Heart left ventricle (tissue), 16 donors: Measurements from ENCODE around the gene MARK3. TPM values are rescaled to one million over a fixed set of nuclear protein-coding genes. Genes with fewer than 3 reads are reported as not detected.

Source experiments
- ATAC-seq, 4 donors: fragments of 200-7000 bp; cut with Tn5 transposase; one replicate each; pipeline ENCODE4 v1.9.1; 2020 to 2022; ENCODE audit warnings: moderate library complexity in 4 of 4, mild to moderate bottlenecking in 3 of 4, moderate number of reproducible peaks in 1 of 4
- DNase-seq, 5 donors: peaks; one replicate each; pipeline ENCODE4 v3.0.0-alpha.2; 2020
- H3K27ac ChIP-seq, 12 donors: fragments of 200-600 bp; sonication (generic) in 4 of 12; one replicate each; pipeline versions ENCODE4 v1.5.0 to v1.8.0; 2016 to 2022; ENCODE audit warnings: mild to moderate bottlenecking in 2 of 12
- H3K27me3 ChIP-seq, 9 donors: fragments of 200-600 bp; sonication (generic) in 2 of 9; one replicate each; pipeline versions ENCODE4 v1.5.1 to v1.8.0; 2016 to 2022; ENCODE audit warnings: mild to moderate bottlenecking in 3 of 9
- H3K36me3 ChIP-seq, 9 donors: fragments of 200-600 bp; sonication (generic) in 2 of 9; one replicate each; pipeline versions ENCODE4 v1.5.0 to v1.8.0; 2018 to 2022; ENCODE audit warnings: mild to moderate bottlenecking in 2 of 9
- H3K4me1 ChIP-seq, 12 donors: fragments of 200-600 bp; sonication (generic) in 4 of 12; one replicate each; pipeline versions ENCODE4 v1.5.0 to v1.8.0; 2016 to 2022; ENCODE audit warnings: mild to moderate bottlenecking in 3 of 12
- H3K4me3 ChIP-seq, 12 donors: fragments of 200-600 bp; sonication (generic) in 4 of 12; one replicate each; pipeline versions ENCODE4 v1.5.0 to v1.8.0; 2017 to 2022; ENCODE audit warnings: mild to moderate bottlenecking in 9 of 12, moderate library complexity in 4 of 12
- H3K9me3 ChIP-seq, 12 donors: fragments of 200-600 bp; sonication (generic) in 4 of 12; one replicate each; pipeline versions ENCODE4 v1.5.0 to v1.8.0; 2016 to 2022; ENCODE audit warnings: mild to moderate bottlenecking in 1 of 12
- POLR2A ChIP-seq, 2 donors: fragments of 450-650 bp; IDR thresholded peaks; one replicate each; pipeline ENCODE4 v1.6.1; 2017; ENCODE audit warnings: antibody characterized with exemption in 2 of 2, mild to moderate bottlenecking in 2 of 2, moderate library complexity in 2 of 2
- WGBS, 4 donors: extraction: QIAGEN DNeasy Blood & Tissue Kit in 2 of 4; methylation state at CpG; one replicate each; pipeline versions ENCODE4 v1.1.5 to v1.1.7; 2013 to 2018; 5-methylcytosine and 5-hydroxymethylcytosine counted together
- intact Hi-C, 10 donors: fragments of 100-400 bp; cut with DNase I; formaldehyde crosslinking; loops; one replicate each; pipeline versions ENCODE4 v1.11.1 to v1.14.2; 2022
- polyA plus RNA-seq, 2 donors: library from polyadenylated mRNA; stranded (reverse); fragments of 200-250 nt; gene quantifications; one replicate each; pipeline ENCODE4 v1.2.3, GENCODE V29; 2013
- total RNA-seq, 9 donors: library from RNA; depleted of rRNA in 2 of 9; stranded (reverse); fragments of >200 nt in 2 of 9; fragmentation: NEBNext Ultra II Directional in 3 of 9; extraction: Animal tissue kit (Norgen Biotek cat#: 25700) in 3 of 9; gene quantifications; one replicate each; pipeline versions ENCODE4 v1.1.0 to v1.2.4, GENCODE V29; 2016 to 2023
- TF ChIP-seq, protein P1 (sequence below), 12 donors: fragments of 200-600 bp; sonication (generic) in 4 of 12; IDR thresholded peaks; one replicate each; pipeline versions ENCODE4 v1.5.0 to v1.8.0; 2018 to 2022; ENCODE audit warnings: antibody characterized with exemption in 12 of 12, mild to moderate bottlenecking in 5 of 12
- donor health status: ischemic (EF 13 %, LVEDD 7.1; RV severe dilation, severe dysfunction).
- donor health status: healthy with polysubstance abuse.
- donor health status: DM: no; HTN: yes; CAD: no.
- donor health status: DM: no; HTN: no; CAD: no.
- donor health status: ischemic (EF 25% LVEDD 6.9; RV normal size, moderate dysfunction).
- donor health status: ischemic (EF 25% LVEDD 5.7; RV mildly dilated, moderate dysfunction).
- donor health status: healthy.
- donor health status: DM: yes; HTN: yes; CAD: no.
- donor health status: ischemic (EF 35%, LVEDD 5.7; RV mildly dilated, moderate dysfunction).
- donor health status: nonischemic (EF 11% LVEDD 7.7; RV severe dilation, severe dysfunction).
- donor health status: DM: yes; HTN: yes; CAD: no.
- donor health status: PGD.
- donor health status: ischemic (EF 29% LVEDD 5.4; RV normal size, mild dysfunction).
- donor health status: nonischemic (EF 23%, LVEDD 6.1; RV moderate dilation, normal function).

Gene MARK3
- total and polyA plus RNA-seq, 11 donors: 54.0 to 156 (median 111) TPM

DNA sequence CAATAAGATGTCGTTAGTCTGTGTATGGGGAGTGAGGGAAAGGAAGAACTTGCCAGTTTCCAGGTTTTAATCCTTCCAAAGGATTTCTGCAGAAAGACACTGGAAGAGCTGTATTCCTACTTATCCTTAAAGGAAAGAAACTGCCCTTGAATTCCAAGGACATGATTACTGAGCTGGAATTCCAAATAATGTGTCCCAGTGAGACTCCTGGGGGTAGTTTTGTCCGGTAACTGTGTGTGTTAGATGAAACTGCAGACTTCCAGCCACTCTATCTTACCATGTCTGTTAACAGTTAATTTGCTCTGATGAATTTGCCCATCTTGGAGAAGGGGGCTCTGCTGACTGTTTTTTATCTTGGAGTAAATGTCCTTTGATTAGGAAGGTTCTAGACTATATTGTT, 104.4 kb downstream of the MARK3 start:
- TF ChIP-seq, protein P1, sequence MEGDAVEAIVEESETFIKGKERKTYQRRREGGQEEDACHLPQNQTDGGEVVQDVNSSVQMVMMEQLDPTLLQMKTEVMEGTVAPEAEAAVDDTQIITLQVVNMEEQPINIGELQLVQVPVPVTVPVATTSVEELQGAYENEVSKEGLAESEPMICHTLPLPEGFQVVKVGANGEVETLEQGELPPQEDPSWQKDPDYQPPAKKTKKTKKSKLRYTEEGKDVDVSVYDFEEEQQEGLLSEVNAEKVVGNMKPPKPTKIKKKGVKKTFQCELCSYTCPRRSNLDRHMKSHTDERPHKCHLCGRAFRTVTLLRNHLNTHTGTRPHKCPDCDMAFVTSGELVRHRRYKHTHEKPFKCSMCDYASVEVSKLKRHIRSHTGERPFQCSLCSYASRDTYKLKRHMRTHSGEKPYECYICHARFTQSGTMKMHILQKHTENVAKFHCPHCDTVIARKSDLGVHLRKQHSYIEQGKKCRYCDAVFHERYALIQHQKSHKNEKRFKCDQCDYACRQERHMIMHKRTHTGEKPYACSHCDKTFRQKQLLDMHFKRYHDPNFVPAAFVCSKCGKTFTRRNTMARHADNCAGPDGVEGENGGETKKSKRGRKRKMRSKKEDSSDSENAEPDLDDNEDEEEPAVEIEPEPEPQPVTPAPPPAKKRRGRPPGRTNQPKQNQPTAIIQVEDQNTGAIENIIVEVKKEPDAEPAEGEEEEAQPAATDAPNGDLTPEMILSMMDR (IDR thresholded peaks at IDR 0.05): no peak
- no peak for TF ChIP-seq POLR2A (IDR thresholded peaks at IDR 0.05)
- Histone ChIP-seq H3K27ac (no peak overlapping the region), H3K9me3 (no peaks in the 10 kb centered on the region), H3K4me1 (peaks cover 0 to 10% (median 2%) of the 10 kb centered on the region in 12 donors), H3K36me3 (peaks cover 0 to 96% (median 82%) of the 10 kb centered on the region in 9 donors), H3K4me3 (no peak overlapping the region), H3K27me3 (no peaks in the 10 kb centered on the region)
- ATAC-seq: no peak
- intact Hi-C loops: loop anchor here in 1 of 10 donors (10.0 kb wide), 1 partner anchor 95 kb away; no protein-coding TSS in a partner anchor
- DNase-seq: no peak
- WGBS, 4 donors: 87 to 94% (median 89%) methylated on average over 2 of the region's 2 CpGs

DNA sequence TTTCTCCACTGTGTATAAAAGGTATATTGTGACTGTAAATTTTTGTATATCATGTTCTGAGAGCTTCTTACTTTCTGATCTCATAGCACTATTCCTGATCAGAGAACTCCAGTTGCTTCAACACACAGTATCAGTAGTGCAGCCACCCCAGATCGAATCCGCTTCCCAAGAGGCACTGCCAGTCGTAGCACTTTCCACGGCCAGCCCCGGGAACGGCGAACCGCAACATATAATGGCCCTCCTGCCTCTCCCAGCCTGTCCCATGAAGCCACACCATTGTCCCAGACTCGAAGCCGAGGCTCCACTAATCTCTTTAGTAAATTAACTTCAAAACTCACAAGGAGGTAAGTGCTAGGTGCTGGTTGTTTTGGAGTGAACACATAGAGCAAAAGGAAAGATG, 106.5 kb downstream of the MARK3 start:
- ATAC-seq: no peak
- Histone ChIP-seq H3K27me3 (no peaks in the 10 kb centered on the region), H3K9me3 (no peaks in the 10 kb centered on the region), H3K27ac (no peak overlapping the region), H3K4me3 (no peak overlapping the region), H3K4me1 (peaks cover 0 to 24% (median 6%) of the 10 kb centered on the region in 12 donors), H3K36me3 (peaks cover 0 to 100% (median 92%) of the 10 kb centered on the region in 9 donors)
- TF ChIP-seq POLR2A (IDR thresholded peaks at IDR 0.05): no peak
- TF ChIP-seq, protein P1 (IDR thresholded peaks at IDR 0.05): no peak
- WGBS, 4 donors: 92 to 94% (median 92%) methylated on average over 10 of the region's 10 CpGs
- intact Hi-C loops: loop anchor here in 1 of 10 donors (10.0 kb wide), 1 partner anchor 97 kb away; no protein-coding TSS in a partner anchor
- no peak for DNase-seq

DNA sequence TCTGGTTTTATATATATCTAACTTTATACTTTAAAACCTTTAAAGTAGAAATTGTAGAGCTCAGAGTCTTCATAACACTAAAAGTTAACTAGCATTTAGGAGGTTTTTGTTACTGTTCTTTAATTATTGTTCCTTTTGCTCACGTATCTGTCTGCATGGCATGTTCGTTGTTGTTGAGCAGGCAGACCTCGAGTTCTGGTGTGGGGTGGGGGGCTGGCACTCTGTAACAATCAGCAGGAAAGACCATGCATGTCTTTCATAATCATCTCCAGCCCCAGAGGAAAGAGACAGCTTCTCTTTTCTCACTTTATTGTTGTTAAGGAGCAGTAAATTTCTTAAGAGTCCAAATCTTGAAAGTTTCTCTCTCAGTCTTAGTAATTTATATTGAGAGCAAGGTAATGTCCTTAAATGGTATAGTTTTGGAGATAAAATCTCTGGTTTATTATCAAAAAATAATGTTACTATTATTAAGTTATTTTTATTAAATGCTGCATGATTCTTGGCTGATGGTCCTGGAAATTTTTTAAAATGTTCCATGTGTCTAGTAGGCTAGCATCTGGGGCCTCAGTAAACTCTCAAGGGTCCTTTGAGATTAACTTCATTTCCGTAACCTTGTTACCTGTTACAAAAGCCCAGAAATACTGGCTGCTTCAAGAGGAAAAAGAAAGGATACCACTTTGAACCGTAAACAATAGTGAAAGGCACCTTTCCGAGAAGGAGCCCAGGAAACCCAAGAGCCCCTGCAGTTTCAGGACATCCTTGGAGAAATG, 107.1 kb downstream of the MARK3 start:
- intact Hi-C loops: loop anchor here in 1 of 10 donors (10.0 kb wide), 1 partner anchor 98 kb away; no protein-coding TSS in a partner anchor
- peaks cover 0 to 100% (median 95%) of the 10 kb centered on the region in 9 donors for H3K36me3 ChIP-seq
- H3K4me3 ChIP-seq: no peak overlapping the region
- peaks cover 0 to 27% (median 6%) of the 10 kb centered on the region in 12 donors for H3K4me1 ChIP-seq
- H3K27me3 ChIP-seq: no peaks in the 10 kb centered on the region
- H3K27ac ChIP-seq: peak overlapping the region in 1 of 12 donors; percentile 34
- H3K9me3 ChIP-seq: no peaks in the 10 kb centered on the region
- no peak for ATAC-seq
- no peak for DNase-seq
- 79 to 87% (median 83%) methylated on average over 6 of the region's 6 CpGs for WGBS, 4 donors
- no peak for TF ChIP-seq POLR2A (IDR thresholded peaks at IDR 0.05)
- TF ChIP-seq, protein P1 (IDR thresholded peaks at IDR 0.05): no peak

DNA sequence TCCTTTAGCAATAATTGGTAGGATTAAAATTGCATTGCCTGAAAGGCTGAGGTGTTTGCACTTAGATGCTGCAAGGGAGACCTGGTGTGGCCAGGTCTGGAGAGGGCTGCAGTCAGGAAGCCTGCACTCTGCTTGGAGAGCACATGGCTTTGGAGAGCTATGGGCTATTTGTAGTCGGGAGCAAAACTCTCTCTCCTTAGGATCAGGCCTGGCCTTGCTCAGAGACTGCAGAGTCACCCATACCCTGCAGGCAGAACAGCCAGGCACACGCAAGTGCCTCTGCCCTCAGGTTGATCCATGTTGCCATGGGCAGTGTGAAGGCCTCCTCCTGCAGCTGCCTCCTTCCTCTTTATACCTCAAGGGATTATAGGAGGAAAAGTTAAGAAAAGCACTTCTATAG, 110.6 kb downstream of the MARK3 start:
- no peaks in the 10 kb centered on the region for H3K9me3 ChIP-seq
- peaks cover 0 to 30% (median 12%) of the 10 kb centered on the region in 12 donors for H3K4me1 ChIP-seq
- WGBS, 4 donors: 21 to 61% (median 51%) methylated on average over 2 of the region's 2 CpGs
- TF ChIP-seq, protein P1 (IDR thresholded peaks at IDR 0.05): no peak
- no peak for TF ChIP-seq POLR2A (IDR thresholded peaks at IDR 0.05)
- H3K4me3 ChIP-seq: no peak overlapping the region
- H3K27me3 ChIP-seq: no peaks in the 10 kb centered on the region
- peak; percentile 38 to 55 (median 45) for ATAC-seq
- peaks cover 0 to 100% (median 91%) of the 10 kb centered on the region in 9 donors for H3K36me3 ChIP-seq
- intact Hi-C loops: loop anchor here in 1 of 10 donors (10.0 kb wide), 1 partner anchor 101 kb away; no protein-coding TSS in a partner anchor
- H3K27ac ChIP-seq: peak overlapping the region in 6 of 12 donors; percentile 2 to 48 (median 23)
- no peak for DNase-seq
